Gastroesophageal sphincter (tissue), 4 donors: ENCODE measurements around the gene IGFBP2. TPM values are rescaled to one million over a fixed set of nuclear protein-coding genes. Genes with fewer than 3 reads are reported as not detected.

ENCODE experiments used
- ATAC-seq: fragments of 150-250 bp; one replicate; pipeline ENCODE4 v1.9.1; 2016; ENCODE audit warnings: mild to moderate bottlenecking, moderate library complexity
- H3K27ac ChIP-seq, 4 donors: fragments of 200-600 bp; sonication (generic) in 3 of 4; 1 replicate in 3 of 4; 2 replicates in 1 of 4; pipeline ENCODE4 v1.5.1; 2016 to 2019
- H3K27me3 ChIP-seq: fragments of 200-600 bp; sonication (generic); one replicate; pipeline ENCODE4 v1.5.1; 2019
- H3K36me3 ChIP-seq, 2 donors: fragments of 200-600 bp; sonication (generic); one replicate each; pipeline ENCODE4 v1.5.1; 2019; ENCODE audit warnings: control low read depth in 1 of 2
- H3K4me1 ChIP-seq, 3 donors: fragments of 200-600 bp; sonication (generic); 1 replicate in 2 of 3; 2 replicates in 1 of 3; pipeline ENCODE4 v1.5.1; 2016 to 2019; ENCODE audit warnings: control low read depth in 2 of 3
- H3K4me3 ChIP-seq, 2 donors: fragments of 200-600 bp; sonication (generic); one replicate each; pipeline ENCODE4 v1.5.1; 2019; ENCODE audit warnings: mild to moderate bottlenecking in 1 of 2, moderate library complexity in 1 of 2
- H3K9me3 ChIP-seq, 3 donors: fragments of 200-600 bp; sonication (generic); one replicate each; pipeline ENCODE4 v1.5.1; 2017 to 2019; ENCODE audit warnings: control low read depth in 2 of 3
- CTCF ChIP-seq, 4 experiments: fragments of 200-600 bp in 2 of 4; fragments of 450-650 bp in 2 of 4; sonication (generic) in 1 of 4; IDR thresholded peaks; one replicate each; pipeline ENCODE4 v1.5.1; 2017 to 2019; ENCODE audit warnings: antibody characterized with exemption in 4 of 4, mild to moderate bottlenecking in 2 of 4, moderate library complexity in 2 of 4
- EP300 ChIP-seq: sonication (generic); formaldehyde crosslinking; IDR thresholded peaks from one replicate; pipeline ENCODE4 v1.6.1; 2017; ENCODE audit warnings: antibody characterized with exemption, mild to moderate bottlenecking
- POLR2A ChIP-seq, 2 donors: fragments of 450-650 bp; IDR thresholded peaks; one replicate each; pipeline ENCODE4 v1.6.1; 2017; ENCODE audit warnings: antibody characterized with exemption in 2 of 2, mild to moderate bottlenecking in 2 of 2, moderate library complexity in 1 of 2
- POLR2AphosphoS5 ChIP-seq: sonication (generic); formaldehyde crosslinking; IDR thresholded peaks from one replicate; pipeline ENCODE4 v1.6.1; 2017; ENCODE audit warnings: antibody characterized with exemption
- WGBS, 2 donors: methylation state at CpG; one replicate each; pipeline ENCODE4 v1.1.5; 2018; ENCODE audit warnings: low coverage in 1 of 2; 5-methylcytosine and 5-hydroxymethylcytosine counted together
- total RNA-seq, 4 donors: library from RNA; depleted of rRNA; stranded (reverse); fragments of >200 nt; gene quantifications; one replicate each; pipeline ENCODE4 v1.1.0, GENCODE V29; 2016

The IGFBP2 gene
- total RNA-seq, 4 donors from 2014 or later = 137 to 449 (median 301) TPM

GRCh38 chr2:216620786-216621185 lies 12.4 kb upstream of the IGFBP2 start:
- Histone ChIP-seq H3K9me3 (no peaks in the 10 kb centered on the region), H3K27me3 (no peaks in the 10 kb centered on the region), H3K4me1 (peaks cover 0 to 29% (median 6%) of the 10 kb centered on the region in 3 donors), H3K27ac (peak overlapping the region in 3 of 4 donors; percentile 9 to 62 (median 32)), H3K4me3 (no peak overlapping the region), H3K36me3 (no peaks in the 10 kb centered on the region)
- 29 to 47% methylated on average over 8 to 9 of the region's 12 CpGs for WGBS, 2 donors
- ATAC-seq = no peak
- TF ChIP-seq EP300 = no peak
- no peak for TF ChIP-seq POLR2AphosphoS5
- no peak for TF ChIP-seq CTCF (IDR thresholded peaks at IDR 0.05)
- TF ChIP-seq POLR2A (IDR thresholded peaks at IDR 0.05) = no peak

GRCh38 chr2:216621292-216621691 lies 11.9 kb upstream of the IGFBP2 start:
- H3K36me3 ChIP-seq = no peaks in the 10 kb centered on the region
- H3K4me3 ChIP-seq = no peak overlapping the region
- H3K4me1 ChIP-seq = peaks cover 0 to 29% (median 6%) of the 10 kb centered on the region in 3 donors
- TF ChIP-seq CTCF (IDR thresholded peaks at IDR 0.05) (no peak), EP300 (no peak), POLR2AphosphoS5 (no peak), POLR2A (IDR thresholded peaks at IDR 0.05) (no peak)
- no peak for ATAC-seq
- peak overlapping the region in 2 of 4 donors; percentile 32 to 62 for H3K27ac ChIP-seq
- no peaks in the 10 kb centered on the region for H3K9me3 ChIP-seq
- 67% methylated on average over 3 to 4 of the region's 4 CpGs for WGBS, 2 donors
- H3K27me3 ChIP-seq = no peaks in the 10 kb centered on the region

GRCh38 chr2:216622526-216622925 lies 10.7 kb upstream of the IGFBP2 start:
- ATAC-seq = no peak
- no peaks in the 10 kb centered on the region for H3K27me3 ChIP-seq
- TF ChIP-seq EP300 (no peak), POLR2A (IDR thresholded peaks at IDR 0.05) (no peak), CTCF (IDR thresholded peaks at IDR 0.05) (no peak), POLR2AphosphoS5 (no peak)
- H3K4me1 ChIP-seq = peaks cover 0 to 29% (median 6%) of the 10 kb centered on the region in 3 donors
- no peaks in the 10 kb centered on the region for H3K36me3 ChIP-seq
- H3K4me3 ChIP-seq = no peak overlapping the region
- WGBS, 2 donors = 0 to 92% methylated on average over 1 to 2 of the region's 4 CpGs
- no peak overlapping the region for H3K27ac ChIP-seq
- H3K9me3 ChIP-seq = no peaks in the 10 kb centered on the region

GRCh38 chr2:216624251-216624650 lies 9.0 kb upstream of the IGFBP2 start:
- ATAC-seq = no peak
- WGBS, 2 donors = 100% methylated on average over 1 to 2 of the region's 2 CpGs
- Histone ChIP-seq H3K4me3 (no peak overlapping the region), H3K27ac (no peak overlapping the region), H3K9me3 (no peaks in the 10 kb centered on the region), H3K36me3 (no peaks in the 10 kb centered on the region), H3K4me1 (peaks cover 0 to 27% (median 6%) of the 10 kb centered on the region in 3 donors), H3K27me3 (no peaks in the 10 kb centered on the region)
- no peak for TF ChIP-seq EP300
- TF ChIP-seq POLR2A (IDR thresholded peaks at IDR 0.05) = no peak
- TF ChIP-seq CTCF (IDR thresholded peaks at IDR 0.05) = no peak
- no peak for TF ChIP-seq POLR2AphosphoS5

GRCh38 chr2:216626168-216626874 lies 6.9 kb upstream of the IGFBP2 start:
- 90 to 94% methylated on average over 5 to 6 of the region's 7 CpGs for WGBS, 2 donors
- no peaks in the 10 kb centered on the region for H3K9me3 ChIP-seq
- H3K36me3 ChIP-seq = no peaks in the 10 kb centered on the region
- H3K4me1 ChIP-seq = peaks cover 0 to 6% (median 0%) of the 10 kb centered on the region in 3 donors
- no peaks in the 10 kb centered on the region for H3K27me3 ChIP-seq
- H3K27ac ChIP-seq = no peak overlapping the region
- H3K4me3 ChIP-seq = no peak overlapping the region
- ATAC-seq = no peak
- TF ChIP-seq POLR2A (IDR thresholded peaks at IDR 0.05) = no peak
- no peak for TF ChIP-seq EP300
- no peak for TF ChIP-seq POLR2AphosphoS5
- TF ChIP-seq CTCF (IDR thresholded peaks at IDR 0.05) = no peak
